ENCODE data around the gene MTAP. TPM values are rescaled to one million over a fixed set of nuclear protein-coding genes. Genes with fewer than 3 reads are reported as not detected.

The MTAP gene
- polyA plus RNA-seq, 1 donor from 2014 or later: 19.3 TPM

Other genes with a start within 250 kb of the MTAP start
- 13.9 TPM for gene CDKN2A, start 191.8 kb downstream of the MTAP start, polyA plus RNA-seq
- gene CDKN2B-AS1, start 192.2 kb downstream of the MTAP start, polyA plus RNA-seq: not detected
- 0.23 TPM for gene CDKN2B, start 206.7 kb downstream of the MTAP start, polyA plus RNA-seq